ENCODE measurements around the gene FGFBP1.

Gene FGFBP1

DNA sequence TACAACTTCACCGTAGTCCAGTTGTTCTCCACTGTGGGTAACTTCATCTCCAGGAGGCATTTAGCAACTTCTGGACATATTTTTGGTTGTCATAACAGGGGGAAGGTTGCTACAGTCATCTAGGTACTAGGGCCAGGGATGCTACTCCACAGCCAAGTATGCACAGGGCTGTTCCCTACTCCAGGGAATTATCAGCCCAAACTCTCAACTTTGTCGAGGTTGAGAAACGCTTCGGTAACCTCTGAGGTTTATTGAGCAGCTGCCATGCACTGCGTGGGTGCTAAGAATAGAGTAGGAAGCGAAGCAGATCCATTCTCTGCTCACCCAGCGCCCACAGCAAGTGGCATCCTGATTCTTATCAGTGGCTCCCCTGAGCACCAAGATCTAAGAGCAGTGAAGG, 8.2 kb downstream of the FGFBP1 start:
- Histone ChIP-seq H3K4me2 (ENCODE audit: low read length) (no peak overlapping the region), H3K4me3 (ENCODE audit: low read depth, low read length, poor library complexity, severe bottlenecking) (no peak overlapping the region), H3K27ac (ENCODE audit: low read depth, low read length, poor library complexity, severe bottlenecking) (no peak overlapping the region), H3K9me3 (ENCODE audit: low read length) (no peaks in the 10 kb centered on the region), H4K20me1 (ENCODE audit: insufficient read depth, low read length) (no peaks in the 10 kb centered on the region), H3K79me2 (ENCODE audit: insufficient read depth, low read length) (no peaks in the 10 kb centered on the region), H3K4me1 (ENCODE audit: insufficient read depth, low read length, severe bottlenecking) (no peaks in the 10 kb centered on the region), H3K36me3 (ENCODE audit: insufficient read depth, low read length) (no peaks in the 10 kb centered on the region), H3K9ac (ENCODE audit: low read length) (no peak overlapping the region), H3K27me3 (ENCODE audit: insufficient read depth, low read length) (no peaks in the 10 kb centered on the region), H3K9me2 (ENCODE audit: low read depth, low read length) (no peaks in the 10 kb centered on the region), H3F3A (ENCODE audit: insufficient read depth, low read length) (no peaks in the 10 kb centered on the region), H2AFZ (ENCODE audit: low read length) (no peak overlapping the region)
- no peak for TF ChIP-seq EZH2 (IDR thresholded peaks at IDR 0.05; ENCODE audit: borderline replicate concordance, low read length)
- TF ChIP-seq, protein P1, sequence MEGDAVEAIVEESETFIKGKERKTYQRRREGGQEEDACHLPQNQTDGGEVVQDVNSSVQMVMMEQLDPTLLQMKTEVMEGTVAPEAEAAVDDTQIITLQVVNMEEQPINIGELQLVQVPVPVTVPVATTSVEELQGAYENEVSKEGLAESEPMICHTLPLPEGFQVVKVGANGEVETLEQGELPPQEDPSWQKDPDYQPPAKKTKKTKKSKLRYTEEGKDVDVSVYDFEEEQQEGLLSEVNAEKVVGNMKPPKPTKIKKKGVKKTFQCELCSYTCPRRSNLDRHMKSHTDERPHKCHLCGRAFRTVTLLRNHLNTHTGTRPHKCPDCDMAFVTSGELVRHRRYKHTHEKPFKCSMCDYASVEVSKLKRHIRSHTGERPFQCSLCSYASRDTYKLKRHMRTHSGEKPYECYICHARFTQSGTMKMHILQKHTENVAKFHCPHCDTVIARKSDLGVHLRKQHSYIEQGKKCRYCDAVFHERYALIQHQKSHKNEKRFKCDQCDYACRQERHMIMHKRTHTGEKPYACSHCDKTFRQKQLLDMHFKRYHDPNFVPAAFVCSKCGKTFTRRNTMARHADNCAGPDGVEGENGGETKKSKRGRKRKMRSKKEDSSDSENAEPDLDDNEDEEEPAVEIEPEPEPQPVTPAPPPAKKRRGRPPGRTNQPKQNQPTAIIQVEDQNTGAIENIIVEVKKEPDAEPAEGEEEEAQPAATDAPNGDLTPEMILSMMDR (IDR thresholded peaks at IDR 0.05; ENCODE audit: low read length) = no peak

DNA sequence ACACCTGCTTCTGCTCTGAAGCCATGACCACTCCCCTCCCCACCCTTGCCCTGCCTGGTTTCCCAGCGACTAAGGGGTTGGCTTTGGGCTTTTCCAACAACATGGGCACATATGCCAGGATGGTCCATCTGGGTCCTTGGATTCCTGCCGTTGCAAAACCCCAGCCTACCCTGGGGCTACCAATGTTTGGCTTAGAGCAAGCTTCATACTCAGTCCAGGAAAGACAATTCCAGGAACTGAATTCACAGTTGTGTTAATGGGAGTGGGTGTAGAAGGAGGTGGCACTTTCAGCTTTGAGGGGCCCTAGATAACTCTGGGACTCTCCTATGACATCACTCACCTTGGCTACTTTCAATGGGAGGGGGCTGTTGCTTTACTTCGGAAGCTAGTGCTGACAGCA, 9.0 kb downstream of the FGFBP1 start:
- no peaks in the 10 kb centered on the region for H4K20me1 ChIP-seq (ENCODE audit: insufficient read depth, low read length)
- no peaks in the 10 kb centered on the region for H3K9me3 ChIP-seq (ENCODE audit: low read length)
- no peaks in the 10 kb centered on the region for H3K36me3 ChIP-seq (ENCODE audit: insufficient read depth, low read length)
- TF ChIP-seq, protein P1 (IDR thresholded peaks at IDR 0.05; ENCODE audit: low read length) = no peak
- no peak for TF ChIP-seq EZH2 (IDR thresholded peaks at IDR 0.05; ENCODE audit: borderline replicate concordance, low read length)
- H3K27me3 ChIP-seq (ENCODE audit: insufficient read depth, low read length) = no peaks in the 10 kb centered on the region
- no peak overlapping the region for H3K4me2 ChIP-seq (ENCODE audit: low read length)
- no peak overlapping the region for H3K4me3 ChIP-seq (ENCODE audit: low read depth, low read length, poor library complexity, severe bottlenecking)
- H3K27ac ChIP-seq (ENCODE audit: low read depth, low read length, poor library complexity, severe bottlenecking) = no peak overlapping the region
- no peak overlapping the region for H2AFZ ChIP-seq (ENCODE audit: low read length)
- H3F3A ChIP-seq (ENCODE audit: insufficient read depth, low read length) = no peaks in the 10 kb centered on the region
- H3K79me2 ChIP-seq (ENCODE audit: insufficient read depth, low read length) = no peaks in the 10 kb centered on the region
- no peaks in the 10 kb centered on the region for H3K4me1 ChIP-seq (ENCODE audit: insufficient read depth, low read length, severe bottlenecking)
- H3K9ac ChIP-seq (ENCODE audit: low read length) = no peak overlapping the region
- no peaks in the 10 kb centered on the region for H3K9me2 ChIP-seq (ENCODE audit: low read depth, low read length)

DNA sequence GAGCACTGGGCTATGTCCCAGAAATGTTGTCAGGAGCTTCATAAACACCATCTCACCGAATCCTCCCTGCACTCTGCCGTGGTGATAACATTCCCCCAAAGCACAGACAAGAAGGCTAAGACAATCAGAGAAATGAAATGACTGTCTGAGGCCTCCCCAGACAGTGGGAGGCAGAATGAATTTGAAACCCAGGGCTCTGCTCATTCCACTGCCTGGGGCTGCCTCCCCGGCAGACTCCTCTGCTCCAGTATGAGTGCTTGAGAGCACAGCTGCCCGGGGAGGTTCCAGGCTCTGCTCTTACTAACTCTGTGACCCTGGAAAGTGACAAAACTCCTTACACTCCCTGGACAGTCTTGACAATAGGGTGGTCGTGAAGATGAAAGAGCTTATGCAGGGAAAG, 9.7 kb downstream of the FGFBP1 start:
- Histone ChIP-seq H4K20me1 (ENCODE audit: insufficient read depth, low read length) (no peaks in the 10 kb centered on the region), H3K9ac (ENCODE audit: low read length) (no peak overlapping the region), H3K27me3 (ENCODE audit: insufficient read depth, low read length) (no peaks in the 10 kb centered on the region), H3K4me1 (ENCODE audit: insufficient read depth, low read length, severe bottlenecking) (no peaks in the 10 kb centered on the region), H3K9me2 (ENCODE audit: low read depth, low read length) (no peaks in the 10 kb centered on the region), H3K4me3 (ENCODE audit: low read depth, low read length, poor library complexity, severe bottlenecking) (no peak overlapping the region), H3K27ac (ENCODE audit: low read depth, low read length, poor library complexity, severe bottlenecking) (no peak overlapping the region), H3K9me3 (ENCODE audit: low read length) (no peaks in the 10 kb centered on the region), H2AFZ (ENCODE audit: low read length) (no peak overlapping the region), H3K4me2 (ENCODE audit: low read length) (no peak overlapping the region), H3F3A (ENCODE audit: insufficient read depth, low read length) (no peaks in the 10 kb centered on the region), H3K36me3 (ENCODE audit: insufficient read depth, low read length) (no peaks in the 10 kb centered on the region), H3K79me2 (ENCODE audit: insufficient read depth, low read length) (no peaks in the 10 kb centered on the region)
- no peak for TF ChIP-seq EZH2 (IDR thresholded peaks at IDR 0.05; ENCODE audit: borderline replicate concordance, low read length)
- TF ChIP-seq, protein P1 (IDR thresholded peaks at IDR 0.05; ENCODE audit: low read length) = no peak

All from OCI-LY1 (cell line).